ENCODE data around the gene LRRC8C.

DNA sequence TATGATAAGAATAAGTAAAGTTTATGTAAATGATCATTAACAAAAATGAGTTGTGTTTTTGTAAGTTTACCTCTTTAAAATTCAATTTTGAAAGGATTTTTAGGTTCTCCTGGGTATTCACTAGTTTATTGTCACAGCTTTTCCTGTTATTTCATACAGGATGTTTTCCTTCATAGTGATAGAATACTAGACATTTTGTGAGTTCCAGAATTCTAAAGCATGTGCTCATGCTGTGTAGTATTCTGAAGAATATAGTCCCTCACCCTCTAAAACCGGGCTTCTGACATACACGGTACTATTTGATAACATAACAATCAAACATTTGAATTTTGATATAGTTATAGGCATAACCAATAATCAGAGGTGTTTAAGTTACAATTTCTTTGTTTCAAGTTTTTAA lies 10.7 kb downstream of the LRRC8C start:
- TF ChIP-seq, protein P1, sequence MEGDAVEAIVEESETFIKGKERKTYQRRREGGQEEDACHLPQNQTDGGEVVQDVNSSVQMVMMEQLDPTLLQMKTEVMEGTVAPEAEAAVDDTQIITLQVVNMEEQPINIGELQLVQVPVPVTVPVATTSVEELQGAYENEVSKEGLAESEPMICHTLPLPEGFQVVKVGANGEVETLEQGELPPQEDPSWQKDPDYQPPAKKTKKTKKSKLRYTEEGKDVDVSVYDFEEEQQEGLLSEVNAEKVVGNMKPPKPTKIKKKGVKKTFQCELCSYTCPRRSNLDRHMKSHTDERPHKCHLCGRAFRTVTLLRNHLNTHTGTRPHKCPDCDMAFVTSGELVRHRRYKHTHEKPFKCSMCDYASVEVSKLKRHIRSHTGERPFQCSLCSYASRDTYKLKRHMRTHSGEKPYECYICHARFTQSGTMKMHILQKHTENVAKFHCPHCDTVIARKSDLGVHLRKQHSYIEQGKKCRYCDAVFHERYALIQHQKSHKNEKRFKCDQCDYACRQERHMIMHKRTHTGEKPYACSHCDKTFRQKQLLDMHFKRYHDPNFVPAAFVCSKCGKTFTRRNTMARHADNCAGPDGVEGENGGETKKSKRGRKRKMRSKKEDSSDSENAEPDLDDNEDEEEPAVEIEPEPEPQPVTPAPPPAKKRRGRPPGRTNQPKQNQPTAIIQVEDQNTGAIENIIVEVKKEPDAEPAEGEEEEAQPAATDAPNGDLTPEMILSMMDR (IDR thresholded peaks at IDR 0.05; ENCODE audit: low read length) = no peak
- no peak for TF ChIP-seq EZH2 (IDR thresholded peaks at IDR 0.05; ENCODE audit: borderline replicate concordance, low read length)

Measured in OCI-LY1 (cell line).